ENCODE measurements around the gene ANKRD13C.

ANKRD13C gene

GRCh38 chr1:70220015-70220414, 134.5 kb downstream of the ANKRD13C start:
- DNase-seq (ENCODE audit: low read depth) = no peak

- no peak for DNase-seq (ENCODE audit: low read depth)
Measured at GRCh38 chr1:70211541-70211940, 143.0 kb downstream of the ANKRD13C start.

GRCh38 chr1:70210820-70211219, 143.7 kb downstream of the ANKRD13C start:
- no peak for DNase-seq (ENCODE audit: low read depth)

Measured in stimulated activated CD8-positive, alpha-beta memory T cell treated with anti-CD3 and anti-CD28 coated beads, Interleukin-4, amount 100 ng/mL, for 24 hours (primary cell).